HepG2 (cell line): ENCODE data around the gene NDUFA8. TPM values are rescaled to one million over a fixed set of nuclear protein-coding genes. Genes with fewer than 3 reads are reported as not detected.

Source experiments
- ATAC-seq: fragments of 200-7000 bp; cut with Tn5 transposase; 3 replicates; pipeline ENCODE4 v1.9.1; 2020; ENCODE audit warnings: mild to moderate bottlenecking, moderate library complexity
- BruUV-seq: library from RNA; stranded (reverse); fragments of 400-500 nt; replicated peaks from 2 replicates; lab custom pipeline; 2021; lab: Mats Ljungman, UMichigan
- CTCF ChIA-PET: fragments of 300-600 bp; formaldehyde crosslinking; extraction: SDS; loops from one replicate; lab custom pipeline; 2021; ENCODE audit warnings: low total read pairs, inconsistent platforms, low intra/inter-chr PET ratio; lab: Yijun Ruan, JAX
- POLR2A ChIA-PET: fragments of 350-600 bp; sonication (Branson Sonifier 250); formaldehyde crosslinking; loops from one replicate; lab custom pipeline; 2020; ENCODE audit warnings: antibody characterized with exemption, inconsistent platforms; lab: Yijun Ruan, JAX
- DNase-seq: peaks from one replicate; pipeline ENCODE4 v3.0.0-alpha.2; 2015; ENCODE audit warnings: low spot score
- FAIRE-seq: peaks from 3 replicates; lab custom pipeline; 2011; peaks lifted over from hg19 to GRCh38; lab: Jason Lieb, UNC
- H2AFZ ChIP-seq: one replicate; pipeline ENCODE4 v1.6.1; 2011; ENCODE audit warnings: low read length, inconsistent platforms
- H3K27ac ChIP-seq: fragments of 300-600 bp; 3 replicates; pipeline ENCODE4 v1.8.0; 2011; ENCODE audit warnings: mixed run types, mild to moderate bottlenecking, mixed read lengths, low read length, inconsistent platforms; ENCODE audit not compliant: insufficient read depth; ENCODE audit errors: extremely low read length
- H3K27me3 ChIP-seq, 2 experiments: fragments of 200-600 bp in 1 of 2; 2 replicates in 1 of 2; 3 replicates in 1 of 2; pipeline versions ENCODE4 v1.6.0 to v1.8.0; 2011; ENCODE audit warnings: low read length in 2 of 2, mild to moderate bottlenecking in 2 of 2, moderate library complexity in 2 of 2, inconsistent platforms in 1 of 2; ENCODE audit not compliant: insufficient read depth in 2 of 2, control insufficient read depth in 1 of 2
- H3K36me3 ChIP-seq, 2 experiments: fragments of 200-600 bp in 1 of 2; replicated peaks in 1 of 2; 2 replicates in 1 of 2; 3 replicates in 1 of 2; pipeline versions ENCODE4 v1.5.1 to v1.8.0; 2011; ENCODE audit warnings: low read length in 2 of 2, inconsistent platforms in 1 of 2; ENCODE audit not compliant: insufficient read depth in 2 of 2, control insufficient read depth in 1 of 2
- H3K4me1 ChIP-seq: 2 replicates; pipeline ENCODE4 v1.5.1; 2012; ENCODE audit warnings: low read length, inconsistent platforms; ENCODE audit not compliant: insufficient read depth
- H3K4me2 ChIP-seq: 2 replicates; pipeline ENCODE4 v1.6.0; 2011; ENCODE audit warnings: low read depth, low read length, inconsistent platforms
- H3K4me3 ChIP-seq, 3 experiments: fragments of 200-600 bp in 1 of 3; sonication (generic), shearing (Covaris generic) in 1 of 3; replicated peaks in 1 of 3; 2 replicates each; pipeline ENCODE4 v1.5.1; 2011 to 2016; ENCODE audit warnings: low read length in 3 of 3, inconsistent platforms in 2 of 3, low read depth in 2 of 3, mild to moderate bottlenecking in 2 of 3, control low read depth in 1 of 3, mixed read lengths in 1 of 3; ENCODE audit not compliant: insufficient read depth in 1 of 3
- H3K79me2 ChIP-seq: one replicate; pipeline ENCODE4 v1.6.1; 2011; ENCODE audit warnings: low read length, inconsistent platforms; ENCODE audit not compliant: insufficient read depth
- H3K9ac ChIP-seq: 2 replicates; pipeline ENCODE4 v1.6.0; 2011; ENCODE audit warnings: mild to moderate bottlenecking, low read depth, low read length, inconsistent platforms; ENCODE audit not compliant: insufficient read depth
- H3K9me3 ChIP-seq: 2 replicates; pipeline ENCODE4 v1.5.1; 2012; ENCODE audit warnings: mild to moderate bottlenecking, low read length
- H4K20me1 ChIP-seq: 2 replicates; pipeline ENCODE4 v1.6.0; 2011; ENCODE audit warnings: inconsistent platforms, mild to moderate bottlenecking, low read length, moderate library complexity; ENCODE audit not compliant: insufficient read depth
- ARNT2 ChIP-seq: sonication (generic); formaldehyde crosslinking; IDR thresholded peaks from 2 replicates; pipeline ENCODE4 v1.8.0; 2022; ENCODE audit warnings: mild to moderate bottlenecking, low read depth, missing genetic modification reagents, moderate library complexity
- KDM3A ChIP-seq: IDR thresholded peaks from 2 replicates; pipeline ENCODE4 v1.6.1; 2018; ENCODE audit warnings: low read depth, missing compliant biosample characterization
- SNRNP70 ChIP-seq: fragments of 200-400 bp; formaldehyde crosslinking; IDR thresholded peaks from 2 replicates; pipeline ENCODE4 v1.6.1; 2017; ENCODE audit warnings: mild to moderate bottlenecking, low read depth, low read length, moderate library complexity
- SRSF4 ChIP-seq: fragments of 200-400 bp; formaldehyde crosslinking; IDR thresholded peaks from one replicate; pipeline ENCODE4 v1.6.1; 2018; ENCODE audit warnings: mild to moderate bottlenecking, low read depth, low read length, moderate library complexity; ENCODE audit not compliant: poor library complexity, severe bottlenecking
- TOPORS ChIP-seq: sonication (generic); formaldehyde crosslinking; IDR thresholded peaks from 2 replicates; pipeline ENCODE4 v1.8.0; 2023; ENCODE audit warnings: mild to moderate bottlenecking, missing genetic modification reagents
- TRIM24 ChIP-seq: sonication (generic); formaldehyde crosslinking; IDR thresholded peaks from 2 replicates; pipeline ENCODE4 v1.8.0; 2022; ENCODE audit warnings: mild to moderate bottlenecking, missing genetic modification reagents
- ZNF512 ChIP-seq: sonication (generic); formaldehyde crosslinking; IDR thresholded peaks from 2 replicates; pipeline ENCODE4 v1.4.0; 2020; ENCODE audit warnings: mild to moderate bottlenecking, missing genetic modification reagents
- WGBS: methylation state at CpG from one replicate; pipeline ENCODE4 v1.1.6; 2017; ENCODE audit warnings: low lambda C conversion rate; 5-methylcytosine and 5-hydroxymethylcytosine counted together
- in situ Hi-C: cut with HindIII; loops from 2 replicates; pipeline ENCODE4 v1.10.0; 2017; ENCODE audit warnings: low pct_unique_long_range_greater_than_20kb; ENCODE audit not compliant: extremely low pct_ligation_motif_present
- intact Hi-C: fragments of 100-400 bp; cut with micrococcal nuclease; formaldehyde crosslinking; loops from one replicate; pipeline ENCODE4 v1.10.0; 2022; ENCODE audit not compliant: unreplicated experiment
- polyA plus RNA-seq, 8 experiments: library from polyadenylated mRNA; depleted of rRNA in 3 of 8; stranded (reverse) in 7 of 8; unstranded in 1 of 8; fragments of >200 nt; fragmentation: Illumina TruSeq in 4 of 8; extraction: Trizol in 4 of 8; gene quantifications; 2 replicates each; pipeline versions ENCODE4 v1.2.1 to v1.2.3, GENCODE V29; 2011 to 2016; ENCODE audit warnings: low read depth in 4 of 8, missing spikeins in 1 of 8, mixed read lengths in 1 of 8; ENCODE audit not compliant: insufficient read depth in 1 of 8
- total RNA-seq, 5 experiments: library from RNA; depleted of rRNA; stranded (reverse); fragments of >200 nt; fragmentation: Illumina TruSeq; extraction: Trizol; gene quantifications; 2 replicates each; pipeline ENCODE4 v1.2.3, GENCODE V29; 2016; ENCODE audit warnings: low read depth in 1 of 5

NDUFA8 gene
- total and polyA plus RNA-seq, 2 of the 13 experiments (the other 11 are each of a cell fraction or from before 2014, with no cell fraction given) = 68.6 to 71.7 TPM

- in situ Hi-C loops (loop anchor here (5.0 kb wide), 1 partner anchor 61 kb away; no protein-coding TSS in a partner anchor), intact Hi-C loops (no loop called here)
- H4K20me1 ChIP-seq = no peaks in the 10 kb centered on the region
- H3K27me3 ChIP-seq = no peaks in the 10 kb centered on the region
- peaks cover 9 to 30% of the 10 kb centered on the region in 2 experiments for H3K36me3 ChIP-seq
- H2AFZ ChIP-seq = no peak overlapping the region
- POLR2A ChIA-PET = no interaction called here
- H3K9me3 ChIP-seq = no peaks in the 10 kb centered on the region
- no peak for FAIRE-seq
- H3K27ac ChIP-seq = no peak overlapping the region
- no peak for ATAC-seq
- H3K4me1 ChIP-seq = peaks cover 59% of the 10 kb centered on the region
- no peak overlapping the region for H3K9ac ChIP-seq
- CTCF ChIA-PET = no interaction called here
- H3K79me2 ChIP-seq = no peaks in the 10 kb centered on the region
- BruUV-seq = no TSS peak
- no peak overlapping the region for H3K4me3 ChIP-seq
- TF ChIP-seq TOPORS (CRISPR knock-in tag) = no peak
- TF ChIP-seq TRIM24 (CRISPR knock-in tag) = no peak
- TF ChIP-seq SRSF4 = no peak
- TF ChIP-seq SNRNP70 = no peak
- no peak for TF ChIP-seq KDM3A
- no peak for TF ChIP-seq ARNT2 (CRISPR knock-in tag)
- no peak for TF ChIP-seq ZNF512 (CRISPR knock-in tag)
- no peak for DNase-seq
- 97% methylated on average over 5 of the region's 5 CpGs for WGBS
- H3K4me2 ChIP-seq = no peak overlapping the region
These were observed 17.9 kb downstream of the NDUFA8 start for GRCh38 chr9:122141671-122142070.
